ENCODE results near the gene FAM53B. TPM values are rescaled to one million over a fixed set of nuclear protein-coding genes. Genes with fewer than 3 reads are reported as not detected.

FAM53B gene
- total RNA-seq, 1 experiment from 2014 or later, result 18.3 TPM

DNA sequence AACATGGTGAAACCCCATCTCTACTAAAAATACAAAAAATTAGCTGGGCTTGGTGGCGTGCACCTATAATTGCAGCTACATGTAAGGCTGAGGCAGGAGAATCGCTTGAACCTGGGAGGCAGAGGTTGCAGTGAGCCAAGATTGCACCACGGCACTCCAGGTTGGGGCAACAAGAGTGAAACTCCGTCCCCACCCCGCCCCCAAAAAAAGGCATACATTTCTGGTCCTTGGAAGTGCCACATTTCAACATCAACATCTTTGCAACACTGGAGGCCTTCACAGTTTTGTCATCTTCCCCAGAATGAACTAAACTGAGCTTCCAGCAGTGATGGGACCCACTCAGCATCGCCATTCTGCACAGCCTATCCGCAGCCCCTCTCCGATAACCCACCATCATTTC is 36.6 kb downstream of the FAM53B start:
- DNase-seq (ENCODE audit: low spot score), result no peak
- Histone ChIP-seq H3K9me3 (ENCODE audit: low read depth, low read length, poor library complexity, severe bottlenecking) (no peaks in the 10 kb centered on the region), H3K27me3 (replicated peaks; ENCODE audit: insufficient read depth, low read depth, low read length, poor library complexity) (no peaks in the 10 kb centered on the region), H3K4me1 (ENCODE audit: insufficient read depth, low read length, poor library complexity, severe bottlenecking) (peaks cover 39% of the 10 kb centered on the region), H3K27ac (ENCODE audit: low read depth, low read length, poor library complexity, severe bottlenecking) (no peak overlapping the region), H3K36me3 (ENCODE audit: insufficient read depth, low read length, poor library complexity, severe bottlenecking) (no peaks in the 10 kb centered on the region), H3K4me3 (ENCODE audit: low read depth, low read length, poor library complexity, severe bottlenecking) (no peak overlapping the region)
- BruUV-seq (replicated peaks), result no TSS peak
- intact Hi-C loops (cut with micrococcal nuclease; ENCODE audit: unreplicated experiment), result no loop called here
- ChIA-PET POLR2A (ENCODE audit: low non-redundant PET) (interaction anchor here (0.6 kb wide), 1 partner anchor 36 kb away, joined by 3 read pairs; no protein-coding TSS in a partner anchor), CTCF (no interaction called here)
- TF ChIP-seq, protein P1, sequence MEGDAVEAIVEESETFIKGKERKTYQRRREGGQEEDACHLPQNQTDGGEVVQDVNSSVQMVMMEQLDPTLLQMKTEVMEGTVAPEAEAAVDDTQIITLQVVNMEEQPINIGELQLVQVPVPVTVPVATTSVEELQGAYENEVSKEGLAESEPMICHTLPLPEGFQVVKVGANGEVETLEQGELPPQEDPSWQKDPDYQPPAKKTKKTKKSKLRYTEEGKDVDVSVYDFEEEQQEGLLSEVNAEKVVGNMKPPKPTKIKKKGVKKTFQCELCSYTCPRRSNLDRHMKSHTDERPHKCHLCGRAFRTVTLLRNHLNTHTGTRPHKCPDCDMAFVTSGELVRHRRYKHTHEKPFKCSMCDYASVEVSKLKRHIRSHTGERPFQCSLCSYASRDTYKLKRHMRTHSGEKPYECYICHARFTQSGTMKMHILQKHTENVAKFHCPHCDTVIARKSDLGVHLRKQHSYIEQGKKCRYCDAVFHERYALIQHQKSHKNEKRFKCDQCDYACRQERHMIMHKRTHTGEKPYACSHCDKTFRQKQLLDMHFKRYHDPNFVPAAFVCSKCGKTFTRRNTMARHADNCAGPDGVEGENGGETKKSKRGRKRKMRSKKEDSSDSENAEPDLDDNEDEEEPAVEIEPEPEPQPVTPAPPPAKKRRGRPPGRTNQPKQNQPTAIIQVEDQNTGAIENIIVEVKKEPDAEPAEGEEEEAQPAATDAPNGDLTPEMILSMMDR (conservative IDR thresholded peaks at IDR 0.05; ENCODE audit: low read depth, low read length), result no peak
- no peak for TF ChIP-seq EZH2 (IDR thresholded peaks at IDR 0.05; ENCODE audit: borderline replicate concordance, low read depth, low read length, poor library complexity, severe bottlenecking)

- Histone ChIP-seq H3K4me1 (ENCODE audit: insufficient read depth, low read length, poor library complexity, severe bottlenecking) (peaks cover 39% of the 10 kb centered on the region), H3K9me3 (ENCODE audit: low read depth, low read length, poor library complexity, severe bottlenecking) (no peaks in the 10 kb centered on the region)
- CTCF ChIA-PET, result no interaction called here
These were observed 37.1 kb downstream of the FAM53B start for GRCh38 chr10:124707144-124707467.

GRCh38 chr10:124706462-124707143 is 37.6 kb downstream of the FAM53B start:
- no peak for TF ChIP-seq EZH2 (IDR thresholded peaks at IDR 0.05; ENCODE audit: borderline replicate concordance, low read depth, low read length, poor library complexity, severe bottlenecking)
- TF ChIP-seq, protein P1 (conservative IDR thresholded peaks at IDR 0.05; ENCODE audit: low read depth, low read length), result no peak
- peaks cover 36% of the 10 kb centered on the region for H3K4me1 ChIP-seq (ENCODE audit: insufficient read depth, low read length, poor library complexity, severe bottlenecking)
- H3K4me3 ChIP-seq (ENCODE audit: low read depth, low read length, poor library complexity, severe bottlenecking), result no peak overlapping the region
- no peaks in the 10 kb centered on the region for H3K9me3 ChIP-seq (ENCODE audit: low read depth, low read length, poor library complexity, severe bottlenecking)
- CTCF ChIA-PET, result no interaction called here
- no peaks in the 10 kb centered on the region for H3K27me3 ChIP-seq (replicated peaks; ENCODE audit: insufficient read depth, low read depth, low read length, poor library complexity)
- no peak for DNase-seq (ENCODE audit: low spot score)
- no peaks in the 10 kb centered on the region for H3K36me3 ChIP-seq (ENCODE audit: insufficient read depth, low read length, poor library complexity, severe bottlenecking)
- POLR2A ChIA-PET (ENCODE audit: low non-redundant PET), result no interaction called here
- H3K27ac ChIP-seq (ENCODE audit: low read depth, low read length, poor library complexity, severe bottlenecking), result no peak overlapping the region
- intact Hi-C loops (cut with micrococcal nuclease; ENCODE audit: unreplicated experiment), result no loop called here
- no TSS peak for BruUV-seq (replicated peaks)

More at GRCh38 chr10:124707144-124707467, 37.1 kb downstream of the FAM53B start:
- POLR2A ChIA-PET (ENCODE audit: low non-redundant PET), result no interaction called here
- H3K27me3 ChIP-seq (replicated peaks; ENCODE audit: insufficient read depth, low read depth, low read length, poor library complexity), result no peaks in the 10 kb centered on the region
- no peak overlapping the region for H3K27ac ChIP-seq (ENCODE audit: low read depth, low read length, poor library complexity, severe bottlenecking)
- H3K4me3 ChIP-seq (ENCODE audit: low read depth, low read length, poor library complexity, severe bottlenecking), result no peak overlapping the region
- intact Hi-C loops (cut with micrococcal nuclease; ENCODE audit: unreplicated experiment), result no loop called here
- no TSS peak for BruUV-seq (replicated peaks)
- TF ChIP-seq, protein P1 (conservative IDR thresholded peaks at IDR 0.05; ENCODE audit: low read depth, low read length), result no peak
- no peak for TF ChIP-seq EZH2 (IDR thresholded peaks at IDR 0.05; ENCODE audit: borderline replicate concordance, low read depth, low read length, poor library complexity, severe bottlenecking)
- H3K36me3 ChIP-seq (ENCODE audit: insufficient read depth, low read length, poor library complexity, severe bottlenecking), result no peaks in the 10 kb centered on the region
- no peak for DNase-seq (ENCODE audit: low spot score)

All from A673 (cell line).